ENCODE data around the gene DBP.

DBP gene

DNA sequence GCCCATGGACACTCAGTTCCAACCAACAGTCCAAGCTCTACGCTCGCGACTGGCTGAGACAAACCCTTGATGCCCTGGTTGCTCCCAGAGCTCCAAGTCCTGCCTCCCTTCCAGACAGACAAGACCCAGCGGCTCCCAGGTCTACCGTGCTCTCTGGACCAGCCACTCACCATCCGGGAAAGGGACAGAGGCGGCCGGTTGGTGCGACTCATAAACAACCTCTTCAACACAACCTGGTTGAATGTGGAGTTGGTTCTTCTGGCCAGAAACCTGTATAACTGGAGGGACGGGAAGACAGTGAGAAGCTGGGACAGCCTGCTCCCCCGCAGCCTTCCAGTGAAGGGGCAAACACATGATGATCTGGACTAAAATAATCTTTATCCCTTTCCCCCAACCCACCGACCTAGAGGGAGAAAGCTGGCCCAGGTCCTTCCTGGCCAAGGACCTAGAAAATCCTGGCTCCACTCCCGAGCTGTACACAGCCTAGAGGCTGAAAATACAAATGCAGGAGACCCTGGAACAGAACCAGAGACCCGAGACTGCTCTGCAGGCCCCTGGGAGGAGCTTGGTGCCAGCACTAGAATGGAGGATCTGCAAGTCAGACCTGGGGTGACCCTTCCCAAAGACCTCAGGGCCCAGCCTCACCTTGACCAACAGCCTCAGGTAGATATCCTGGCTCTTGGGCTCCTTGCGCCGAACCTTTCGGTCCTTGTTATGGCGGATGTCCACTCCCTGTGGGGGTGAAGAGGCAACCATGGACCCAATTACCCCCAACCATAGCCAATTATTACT lies 19.8 kb downstream of the DBP start:
- Mint-ChIP-seq H3K27me3 (ENCODE audit: low read depth) (peaks cover 3% of the 10 kb centered on the region), H3K9me3 (no peaks in the 10 kb centered on the region), H3K27ac (peak overlapping the region; percentile 42 to 88 (median 48)), H3K36me3 (ENCODE audit: low read depth) (peaks cover 21% of the 10 kb centered on the region), H3K4me1 (peaks cover 39% of the 10 kb centered on the region), H3K4me3 (peak overlapping the region; percentile 97 to 99 (median 99))
- TF ChIP-seq, protein P1, sequence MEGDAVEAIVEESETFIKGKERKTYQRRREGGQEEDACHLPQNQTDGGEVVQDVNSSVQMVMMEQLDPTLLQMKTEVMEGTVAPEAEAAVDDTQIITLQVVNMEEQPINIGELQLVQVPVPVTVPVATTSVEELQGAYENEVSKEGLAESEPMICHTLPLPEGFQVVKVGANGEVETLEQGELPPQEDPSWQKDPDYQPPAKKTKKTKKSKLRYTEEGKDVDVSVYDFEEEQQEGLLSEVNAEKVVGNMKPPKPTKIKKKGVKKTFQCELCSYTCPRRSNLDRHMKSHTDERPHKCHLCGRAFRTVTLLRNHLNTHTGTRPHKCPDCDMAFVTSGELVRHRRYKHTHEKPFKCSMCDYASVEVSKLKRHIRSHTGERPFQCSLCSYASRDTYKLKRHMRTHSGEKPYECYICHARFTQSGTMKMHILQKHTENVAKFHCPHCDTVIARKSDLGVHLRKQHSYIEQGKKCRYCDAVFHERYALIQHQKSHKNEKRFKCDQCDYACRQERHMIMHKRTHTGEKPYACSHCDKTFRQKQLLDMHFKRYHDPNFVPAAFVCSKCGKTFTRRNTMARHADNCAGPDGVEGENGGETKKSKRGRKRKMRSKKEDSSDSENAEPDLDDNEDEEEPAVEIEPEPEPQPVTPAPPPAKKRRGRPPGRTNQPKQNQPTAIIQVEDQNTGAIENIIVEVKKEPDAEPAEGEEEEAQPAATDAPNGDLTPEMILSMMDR (IDR thresholded peaks at IDR 0.05; ENCODE audit: unreplicated experiment in 3 of 3) = no peak

- Mint-ChIP-seq H3K36me3 (ENCODE audit: low read depth) (peaks cover 21% of the 10 kb centered on the region), H3K27me3 (ENCODE audit: low read depth) (peaks cover 3% of the 10 kb centered on the region), H3K27ac (peak overlapping the region in 1 of 3 experiments; percentile 42), H3K4me3 (peak overlapping the region; percentile 97 to 99 (median 99)), H3K4me1 (peaks cover 33% of the 10 kb centered on the region), H3K9me3 (no peaks in the 10 kb centered on the region)
- TF ChIP-seq, protein P1 (IDR thresholded peaks at IDR 0.05; ENCODE audit: unreplicated experiment in 3 of 3) = no peak
Observed at GRCh38 chr19:48616491-48617056, 20.6 kb downstream of the DBP start.

GRCh38 chr19:48616041-48616436 lies 21.1 kb downstream of the DBP start:
- Mint-ChIP-seq H3K4me3 (peak overlapping the region; percentile 97 to 99 (median 99)), H3K4me1 (peaks cover 30% of the 10 kb centered on the region), H3K27me3 (ENCODE audit: low read depth) (peaks cover 3% of the 10 kb centered on the region), H3K27ac (no peak overlapping the region), H3K36me3 (ENCODE audit: low read depth) (peaks cover 21% of the 10 kb centered on the region), H3K9me3 (no peaks in the 10 kb centered on the region)
- TF ChIP-seq, protein P1 (IDR thresholded peaks at IDR 0.05; ENCODE audit: unreplicated experiment in 3 of 3) = no peak

DNA sequence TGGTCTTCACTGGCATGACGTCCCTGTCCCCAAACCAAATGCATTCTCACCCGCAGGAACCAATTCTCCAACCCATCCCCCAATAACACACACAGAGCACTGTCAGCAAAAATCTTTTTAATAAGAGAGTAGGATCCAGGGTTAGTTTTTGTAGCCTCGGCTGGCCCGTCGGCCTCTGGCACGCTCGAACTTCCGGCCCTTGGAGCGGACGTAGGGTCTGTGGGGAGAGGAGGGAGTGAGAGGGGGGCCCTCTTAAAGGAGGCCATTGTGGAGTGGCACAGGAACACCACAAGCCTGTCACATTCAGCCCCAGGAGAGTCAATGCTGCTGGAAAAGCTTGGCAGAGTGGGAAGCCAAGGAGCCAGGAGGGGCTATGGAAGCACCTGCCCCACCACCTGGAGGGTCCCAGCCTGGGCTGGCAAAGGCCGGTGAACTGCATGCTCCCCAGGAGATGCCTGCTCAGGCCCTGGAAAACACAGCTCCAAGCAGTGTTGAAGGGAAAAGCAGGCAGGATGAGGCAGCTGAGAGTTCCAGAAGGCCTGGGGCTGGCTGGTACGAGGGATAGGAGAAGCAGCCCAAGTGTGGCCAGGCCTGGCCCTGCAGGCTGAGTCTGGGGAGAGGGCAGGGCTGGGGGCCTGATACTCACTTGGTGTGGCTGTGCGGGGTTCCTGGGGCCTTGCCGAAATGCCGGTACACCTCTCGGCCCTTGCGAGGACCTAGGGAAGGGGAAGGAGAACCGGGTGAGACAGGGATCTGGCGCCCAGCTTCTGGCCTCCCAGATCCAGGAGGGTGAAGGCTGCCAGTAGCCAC lies 21.7 kb downstream of the DBP start:
- H3K9me3 Mint-ChIP-seq = no peaks in the 10 kb centered on the region
- TF ChIP-seq, protein P1 (IDR thresholded peaks at IDR 0.05; ENCODE audit: unreplicated experiment in 3 of 3) = no peak
- H3K4me3 Mint-ChIP-seq = peak overlapping the region; percentile 53 to 99 (median 59)
- peaks cover 30% of the 10 kb centered on the region for H3K4me1 Mint-ChIP-seq
- peaks cover 3% of the 10 kb centered on the region for H3K27me3 Mint-ChIP-seq (ENCODE audit: low read depth)
- H3K27ac Mint-ChIP-seq = peak overlapping the region in 1 of 3 experiments; percentile 50
- peaks cover 21% of the 10 kb centered on the region for H3K36me3 Mint-ChIP-seq (ENCODE audit: low read depth)

DNA sequence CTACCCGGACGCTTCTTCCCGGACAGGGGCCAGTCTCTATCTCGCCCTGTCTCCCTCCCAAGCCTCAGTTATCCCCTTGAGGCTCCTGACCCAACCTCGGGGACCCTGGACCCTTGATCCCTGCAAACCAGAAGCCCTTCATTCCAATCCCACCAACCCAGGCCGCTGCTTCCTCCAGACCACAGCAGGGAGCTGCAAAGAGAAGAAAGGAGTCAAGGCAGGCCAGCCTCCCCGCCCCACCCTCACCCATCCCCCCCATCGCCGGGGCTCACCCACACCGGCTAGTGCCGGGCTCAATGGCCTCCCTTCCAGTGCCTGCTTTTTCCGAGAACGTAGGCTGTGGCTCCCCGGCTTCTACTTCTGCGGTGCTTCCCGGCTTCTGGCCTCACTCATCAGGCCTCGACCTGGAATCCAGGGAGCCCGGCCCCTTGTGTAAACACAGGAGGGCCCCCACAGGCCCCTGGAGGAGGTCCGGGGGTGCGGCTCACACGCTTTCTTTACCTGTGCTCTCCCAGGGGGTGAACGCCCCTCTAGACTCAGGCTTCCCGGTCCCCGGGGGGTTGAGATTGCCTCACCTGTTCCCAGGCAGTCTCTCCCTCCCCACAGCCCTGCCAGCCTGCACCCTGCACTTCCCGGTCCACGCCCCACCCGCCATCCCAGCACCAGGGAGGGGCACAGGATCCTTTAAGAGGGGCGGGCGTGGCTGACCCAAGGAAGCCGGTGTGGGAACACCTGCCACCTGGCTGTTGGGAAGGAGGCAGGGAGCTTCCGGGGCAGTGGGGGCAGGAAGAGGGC lies 22.5 kb downstream of the DBP start, which contains the start of gene FAM83E:
TSS of gene FAM83E (minus strand) at position 641 of the 795 bp plus-strand sequence. CDS start 1,704 bp downstream, outside the sequence.
- H3K4me3 Mint-ChIP-seq = peak within 1 kb of the TSS; percentile 53 to 99 (median 59)
- TF ChIP-seq, protein P1 (IDR thresholded peaks at IDR 0.05; ENCODE audit: unreplicated experiment in 3 of 3) = no peak
- H3K27ac Mint-ChIP-seq = peak within 1 kb of the TSS in 2 of 3 experiments; percentile 53 to 61
- H3K4me1 Mint-ChIP-seq = peaks cover 28% of the 10 kb centered on the region
- H3K27me3 Mint-ChIP-seq (ENCODE audit: low read depth) = peaks cover 3% of the 10 kb centered on the region
- peaks cover 21% of the 10 kb centered on the region for H3K36me3 Mint-ChIP-seq (ENCODE audit: low read depth)
- no peaks in the 10 kb centered on the region for H3K9me3 Mint-ChIP-seq
